AG04449 (cell line): ENCODE results near the gene TMPRSS6.
"Not testable (repeated sequence)": the region's sequence is repeated elsewhere in the genome, so short reads cannot be mapped to it uniquely, and the experiment has no call there.

Experiments used
- CTCF ChIA-PET: fragments of 350-600 bp; formaldehyde crosslinking; extraction: SDS; loops from one replicate; lab custom pipeline; 2021; ENCODE audit warnings: antibody characterized with exemption; lab: Yijun Ruan, JAX
- POLR2A ChIA-PET: fragments of 400-600, 350-600 bp; formaldehyde crosslinking; extraction: SDS; loops from one replicate; lab custom pipeline; 2020; ENCODE audit warnings: antibody characterized with exemption, inconsistent platforms; lab: Yijun Ruan, JAX
- DNase-seq: peaks from one replicate; pipeline ENCODE4 v3.0.0-alpha.2; 2010; ENCODE audit warnings: low read depth, low spot score
- H3K4me3 ChIP-seq: 2 replicates; pipeline ENCODE4 v1.5.1; 2011; ENCODE audit warnings: low read depth, mild to moderate bottlenecking, control low read depth, low read length
- TF ChIP-seq, protein P1 (sequence below): IDR thresholded peaks from one replicate; pipeline ENCODE4 v1.5.1; 2011; ENCODE audit warnings: mild to moderate bottlenecking, moderate library complexity, low read length, control low read depth, inconsistent platforms; ENCODE audit not compliant: insufficient read depth; ENCODE audit errors: missing control alignments

The TMPRSS6 gene

DNA sequence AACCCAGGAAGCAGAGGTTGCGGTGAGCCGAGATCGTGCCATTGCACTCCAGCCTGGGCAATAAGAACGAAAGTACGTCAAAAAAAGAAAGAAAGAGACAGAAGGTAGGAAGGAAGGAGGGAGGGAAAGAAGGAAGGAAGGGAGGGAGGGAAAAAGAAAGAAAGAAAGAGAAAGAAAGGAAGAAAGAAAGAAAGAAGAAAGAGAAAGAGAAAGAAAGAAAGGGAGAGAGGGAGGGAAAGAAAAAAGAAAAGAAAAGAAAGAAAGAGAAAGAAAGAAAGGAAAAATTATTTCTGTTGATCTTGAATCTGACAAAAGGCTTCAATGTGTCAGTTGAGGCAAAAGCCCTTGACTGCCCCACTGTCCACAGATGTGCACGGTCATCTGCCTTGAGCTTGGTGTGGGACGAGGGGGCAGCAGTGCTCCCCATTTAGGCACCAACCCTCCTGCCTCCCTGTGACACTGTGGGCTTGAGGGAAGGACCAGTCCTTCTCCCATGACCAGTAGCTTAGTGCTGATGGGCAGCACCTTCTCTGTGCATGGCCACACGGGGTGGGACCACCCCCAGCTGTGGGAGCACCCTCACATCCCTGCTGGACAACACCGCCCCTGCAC lies 33.6 kb downstream of the TMPRSS6 start:
- no peak for DNase-seq
- H3K4me3 ChIP-seq, result no peak overlapping the region
- TF ChIP-seq, protein P1, sequence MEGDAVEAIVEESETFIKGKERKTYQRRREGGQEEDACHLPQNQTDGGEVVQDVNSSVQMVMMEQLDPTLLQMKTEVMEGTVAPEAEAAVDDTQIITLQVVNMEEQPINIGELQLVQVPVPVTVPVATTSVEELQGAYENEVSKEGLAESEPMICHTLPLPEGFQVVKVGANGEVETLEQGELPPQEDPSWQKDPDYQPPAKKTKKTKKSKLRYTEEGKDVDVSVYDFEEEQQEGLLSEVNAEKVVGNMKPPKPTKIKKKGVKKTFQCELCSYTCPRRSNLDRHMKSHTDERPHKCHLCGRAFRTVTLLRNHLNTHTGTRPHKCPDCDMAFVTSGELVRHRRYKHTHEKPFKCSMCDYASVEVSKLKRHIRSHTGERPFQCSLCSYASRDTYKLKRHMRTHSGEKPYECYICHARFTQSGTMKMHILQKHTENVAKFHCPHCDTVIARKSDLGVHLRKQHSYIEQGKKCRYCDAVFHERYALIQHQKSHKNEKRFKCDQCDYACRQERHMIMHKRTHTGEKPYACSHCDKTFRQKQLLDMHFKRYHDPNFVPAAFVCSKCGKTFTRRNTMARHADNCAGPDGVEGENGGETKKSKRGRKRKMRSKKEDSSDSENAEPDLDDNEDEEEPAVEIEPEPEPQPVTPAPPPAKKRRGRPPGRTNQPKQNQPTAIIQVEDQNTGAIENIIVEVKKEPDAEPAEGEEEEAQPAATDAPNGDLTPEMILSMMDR, result no peak
- ChIA-PET POLR2A (no interaction called here), CTCF (interaction anchor here (0.5 to 2.5 kb wide), 13 partner anchors 9 to 183 kb away, joined by 3 to 26 read pairs (median 4); no protein-coding TSS in a partner anchor)

GRCh38 chr22:37075046-37075445 lies 34.5 kb downstream of the TMPRSS6 start:
- TF ChIP-seq, protein P1, result no peak
- no peak overlapping the region for H3K4me3 ChIP-seq
- DNase-seq, result no peak
- ChIA-PET CTCF (interaction anchor here (1.3 to 2.5 kb wide), 2 partner anchors 9 to 89 kb away, joined by 4 to 12 read pairs; no protein-coding TSS in a partner anchor), POLR2A (no interaction called here)

DNA sequence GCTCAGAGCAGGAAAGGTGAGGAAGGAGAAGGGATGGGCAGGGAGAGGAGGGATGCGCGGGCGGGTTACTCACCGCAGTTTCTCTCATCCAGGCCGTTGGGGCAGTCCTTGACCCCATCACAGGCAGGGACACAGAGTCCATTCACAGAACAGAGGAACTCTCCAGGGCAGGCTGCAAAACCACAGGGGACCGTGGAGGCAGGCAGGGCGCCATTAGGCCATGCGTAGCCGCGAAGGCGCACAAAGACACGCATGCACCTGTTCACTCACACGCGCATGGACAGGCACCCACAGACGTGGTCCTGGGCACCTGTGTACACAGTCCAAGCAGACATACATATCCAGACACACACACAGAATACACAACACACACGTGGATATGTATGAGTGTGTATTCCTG lies 35.0 kb downstream of the TMPRSS6 start:
- DNase-seq, result no peak
- CTCF ChIA-PET, result no interaction called here
- TF ChIP-seq, protein P1, result no peak
- POLR2A ChIA-PET, result no interaction called here
- H3K4me3 ChIP-seq, result no peak overlapping the region

GRCh38 chr22:37072673-37073072 lies 36.8 kb downstream of the TMPRSS6 start:
- ChIA-PET POLR2A (no interaction called here), CTCF (no interaction called here)
- DNase-seq, result no peak
- H3K4me3 ChIP-seq, result no peak overlapping the region
- TF ChIP-seq, protein P1, result no peak

GRCh38 chr22:37071850-37072592 lies 37.5 kb downstream of the TMPRSS6 start:
- DNase-seq, POLR2A ChIA-PET, H3K4me3 ChIP-seq: not testable (repeated sequence)
- CTCF ChIA-PET, result interaction anchor here (1.0 kb wide), 1 partner anchor 10 kb away, joined by 4 read pairs; no protein-coding TSS in a partner anchor

GRCh38 chr22:37070744-37071143 lies 38.8 kb downstream of the TMPRSS6 start:
- CTCF ChIA-PET, result interaction anchor here (0.9 to 1.1 kb wide), 3 partner anchors 11 to 129 kb away, joined by 3 to 5 read pairs (median 4); no protein-coding TSS in a partner anchor
- POLR2A ChIA-PET, result no interaction called here
- TF ChIP-seq, protein P1, result no peak
- no peak overlapping the region for H3K4me3 ChIP-seq
- no peak for DNase-seq
